Measurements from ENCODE around the gene GRIN2A.

Gene GRIN2A

GRCh38 chr16:10182222-10183053 lies at the start of gene GRIN2A:
Gene GRIN2A (minus strand): TSS chr16:10182428. CDS start chr16:10180411, 2,017 bp downstream.
- no peak for DNase-seq

DNA sequence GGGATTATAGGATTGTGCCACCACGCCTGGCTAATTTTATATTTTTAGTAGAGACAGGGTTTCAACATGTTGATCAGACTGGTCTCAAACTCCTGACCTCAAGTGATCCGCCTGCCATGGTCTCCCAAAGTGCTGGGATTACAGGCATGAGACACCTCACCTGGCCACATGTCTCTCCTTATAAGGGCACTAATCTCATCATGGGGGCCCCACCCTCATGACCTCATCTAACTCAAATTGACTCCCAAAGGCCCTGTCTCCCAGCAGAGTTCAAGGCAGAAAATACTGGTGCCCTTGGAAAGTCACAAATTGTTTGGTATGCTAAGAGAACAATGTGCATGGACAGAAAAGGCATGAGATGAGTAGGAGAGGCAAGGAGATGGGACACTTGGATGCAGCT lies 49.3 kb upstream of the GRIN2A start:
- no peak for DNase-seq

DNA sequence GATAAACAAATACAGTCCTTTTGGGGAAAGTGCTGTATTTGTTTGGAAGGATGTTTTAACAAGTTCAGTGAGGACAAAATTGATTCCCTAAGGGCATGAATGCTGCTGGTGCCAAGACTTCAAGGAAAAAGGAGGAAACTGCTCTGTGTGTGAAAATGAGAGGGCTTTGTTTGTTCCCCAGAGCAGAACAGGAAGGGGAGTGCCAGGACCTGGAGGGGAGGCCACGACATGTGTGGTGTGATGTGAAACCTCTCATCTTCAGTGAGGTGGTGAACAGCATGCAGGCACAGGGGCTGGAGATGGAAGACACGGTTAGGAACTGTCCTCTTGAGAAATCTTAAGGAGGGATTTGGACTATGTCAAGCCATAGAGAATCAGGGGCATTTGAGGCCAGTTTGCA lies 46.6 kb upstream of the GRIN2A start:
- no peak for DNase-seq

- no peak for DNase-seq
Measured at GRCh38 chr16:10226987-10227306, 44.7 kb upstream of the GRIN2A start.

DNA sequence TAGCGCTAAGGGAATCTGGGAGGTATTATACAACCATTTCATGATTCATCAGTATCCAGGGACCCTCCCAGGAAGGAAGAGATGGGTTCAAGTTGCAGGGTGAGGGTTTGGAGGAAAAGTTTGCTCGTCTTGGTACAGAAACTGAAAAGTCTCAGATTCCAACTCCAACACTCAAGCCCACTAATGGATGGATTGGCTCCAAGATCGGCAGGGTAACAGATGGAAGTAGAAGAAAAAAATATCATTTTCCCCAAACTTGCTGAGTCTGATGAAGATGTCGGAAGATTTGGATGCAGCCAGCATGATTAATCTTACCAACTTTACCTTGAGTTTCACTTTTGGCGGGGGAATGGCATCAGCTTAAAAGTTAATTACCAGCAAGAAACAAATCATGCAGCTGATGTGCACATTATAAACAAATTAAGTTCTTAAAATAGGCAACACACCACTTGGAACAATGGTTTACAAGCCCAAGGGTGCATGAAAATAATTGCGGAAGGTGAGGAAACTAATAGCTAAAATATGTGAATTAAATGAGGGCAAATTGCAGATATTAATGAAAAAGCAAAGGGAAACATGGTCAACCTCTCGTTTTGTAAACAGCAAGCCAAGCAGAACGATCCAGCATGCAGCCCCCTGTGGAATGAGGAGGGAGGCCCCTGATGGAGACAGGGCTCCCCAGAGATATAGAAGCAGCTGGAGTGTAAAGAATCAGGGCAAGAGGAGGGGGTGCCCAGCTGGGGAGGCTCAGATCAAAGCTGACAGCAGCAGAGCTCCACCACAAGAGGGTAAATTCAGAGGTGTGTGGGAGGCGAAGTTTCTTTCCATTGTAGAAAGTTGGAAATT lies 44.1 kb upstream of the GRIN2A start:
- no peak for DNase-seq

- no peak for DNase-seq
Measured at GRCh38 chr16:10225653-10226052, 43.4 kb upstream of the GRIN2A start.

- no peak for DNase-seq
Measured at GRCh38 chr16:10224850-10225249, 42.6 kb upstream of the GRIN2A start.

GRCh38 chr16:10220942-10221341 lies 38.7 kb upstream of the GRIN2A start:
- no peak for DNase-seq

DNA sequence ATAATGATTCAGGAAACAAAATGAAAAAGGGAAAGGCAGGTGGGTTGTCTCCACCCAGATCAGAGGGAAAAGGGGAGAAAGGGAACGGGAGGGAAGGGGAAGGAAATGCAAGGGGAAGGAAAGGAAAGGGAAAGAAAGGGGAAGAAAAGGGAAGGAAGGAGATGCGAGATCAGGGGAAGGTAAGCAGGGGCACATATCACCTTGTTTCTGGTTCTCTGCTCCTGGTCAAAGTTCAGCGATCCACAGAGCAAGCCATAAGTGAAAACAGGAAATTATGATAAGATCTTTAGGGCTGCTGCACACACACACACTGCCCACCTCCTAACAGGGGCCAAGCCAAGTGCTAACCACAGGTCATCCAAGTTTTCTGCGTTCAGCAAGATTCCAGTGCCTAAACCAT lies 37.5 kb upstream of the GRIN2A start:
- no peak for DNase-seq

DNA sequence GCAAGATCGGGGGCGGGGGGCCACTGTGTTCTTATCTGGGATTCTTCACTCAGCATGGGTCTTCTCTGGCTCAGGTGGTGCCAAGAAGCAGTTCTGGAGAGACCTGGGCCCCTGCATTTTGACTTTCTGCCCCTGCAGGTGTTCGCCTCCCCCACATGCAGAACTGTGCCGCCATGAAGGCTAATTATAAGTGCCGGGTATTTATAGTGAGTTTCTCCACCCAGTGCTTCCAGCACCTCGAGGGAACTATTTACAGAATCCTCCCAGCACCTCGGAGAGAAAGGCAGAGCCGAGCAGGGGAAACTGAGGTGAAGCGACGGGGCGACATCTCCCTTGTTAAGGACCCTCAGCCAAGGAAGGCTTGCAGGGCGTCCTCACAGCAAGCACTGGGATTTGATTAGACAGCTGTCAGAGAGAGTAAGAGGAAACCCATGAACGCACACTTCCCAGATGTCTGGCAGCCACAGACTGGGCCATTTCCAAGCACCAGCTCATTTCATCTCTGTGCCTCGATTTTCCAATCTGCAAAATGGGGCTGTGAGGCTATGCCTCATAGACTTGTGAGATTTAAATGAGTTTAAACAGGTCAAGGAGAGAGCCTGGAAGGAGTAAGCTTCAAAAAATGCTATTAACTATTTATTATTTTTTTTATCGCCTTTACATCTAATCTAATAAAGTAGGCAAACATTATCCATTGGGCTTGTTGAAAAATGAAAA lies 36.4 kb upstream of the GRIN2A start:
- DNase-seq, result no peak

- DNase-seq, result no peak
Measured at GRCh38 chr16:10213748-10214147, 31.5 kb upstream of the GRIN2A start.

DNA sequence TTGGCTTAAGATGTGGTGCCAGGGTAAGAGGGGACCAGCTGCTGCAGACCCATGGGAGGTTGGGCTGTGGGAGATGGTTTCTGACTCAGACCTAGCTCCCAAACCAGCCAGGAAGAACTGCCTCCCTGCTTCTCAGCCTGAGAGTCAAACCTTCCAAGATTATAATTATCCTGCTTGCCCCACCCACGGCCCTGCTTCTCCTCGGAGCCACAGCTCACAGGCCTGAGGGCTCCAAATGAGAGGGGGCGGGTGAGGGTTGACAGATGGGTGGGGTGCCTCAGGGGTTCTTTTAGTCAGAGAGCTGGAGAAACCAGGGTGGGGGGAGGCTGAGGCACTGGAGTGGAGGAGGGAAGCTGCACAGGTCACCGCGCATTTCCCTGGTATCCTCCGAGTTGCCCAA lies 28.7 kb upstream of the GRIN2A start:
- no peak for DNase-seq

- DNase-seq, result no peak
Measured at GRCh38 chr16:10206865-10207264, 24.6 kb upstream of the GRIN2A start.

- no peak for DNase-seq
Measured at GRCh38 chr16:10206215-10206614, 24.0 kb upstream of the GRIN2A start.

- DNase-seq, result no peak
Measured at GRCh38 chr16:10205688-10206087, 23.5 kb upstream of the GRIN2A start.

DNA sequence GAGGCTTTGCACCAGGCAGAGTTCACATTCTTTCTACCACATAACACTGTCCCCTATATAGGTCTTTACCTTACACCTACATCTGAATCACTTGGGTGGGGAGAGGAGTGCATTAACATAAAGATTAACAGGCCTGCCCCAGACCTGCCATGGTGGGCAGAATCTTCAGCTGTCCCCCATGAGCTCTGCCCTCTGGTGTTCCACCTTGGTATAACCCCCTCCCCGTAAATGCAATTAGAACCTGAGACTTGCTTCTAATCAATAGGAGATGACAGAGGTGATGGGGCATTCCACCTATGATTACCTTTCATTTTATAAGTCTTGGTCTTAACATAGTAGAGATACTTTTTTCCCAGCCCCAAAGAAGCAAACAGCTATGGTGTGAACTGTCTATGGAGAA lies 20.4 kb upstream of the GRIN2A start:
- no peak for DNase-seq

DNA sequence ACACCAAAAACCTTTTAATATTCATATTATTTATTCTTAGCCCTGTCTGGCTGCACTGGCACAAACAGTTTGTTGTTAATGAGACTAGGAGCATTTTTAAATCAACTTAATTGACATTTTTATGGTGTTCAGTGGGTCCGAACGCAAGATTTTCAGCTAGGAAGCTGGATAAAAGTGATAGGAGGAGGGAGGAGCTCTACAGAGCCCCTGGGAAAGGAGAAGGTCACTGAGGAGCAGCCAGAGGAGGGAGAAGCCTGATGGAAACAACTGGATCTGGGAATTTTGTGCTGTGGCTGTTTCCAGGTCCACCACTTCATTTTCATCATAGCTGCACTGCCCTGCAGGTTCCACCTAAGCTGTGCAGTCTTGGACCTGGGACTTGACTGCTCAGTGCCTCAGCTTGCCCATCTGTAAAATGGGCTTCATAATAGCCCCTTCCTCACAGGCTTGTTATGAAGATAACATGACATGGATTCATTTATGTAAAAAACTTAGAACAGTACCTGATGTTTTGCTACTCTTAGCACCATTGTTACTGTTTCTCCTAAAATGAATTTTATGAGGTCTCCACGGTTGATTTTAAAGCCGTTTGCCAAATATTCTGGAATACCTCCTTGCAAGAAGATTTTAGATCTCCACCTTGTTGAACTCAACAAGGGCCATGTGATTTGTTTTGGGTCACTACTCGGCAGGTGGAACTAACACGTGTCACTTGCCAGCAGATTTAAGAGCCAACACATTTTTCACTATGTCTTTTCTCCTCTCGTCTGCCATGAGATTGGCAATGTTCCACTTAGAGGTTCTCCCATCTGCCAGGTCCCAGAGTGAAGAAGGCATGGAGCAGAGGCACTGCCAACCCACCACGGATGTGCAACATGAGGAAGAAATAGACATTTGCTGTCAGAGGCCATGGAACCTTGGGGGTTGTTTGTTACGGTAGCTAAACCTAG lies 18.7 kb upstream of the GRIN2A start:
- DNase-seq, result no peak

- no peak for DNase-seq
Measured at GRCh38 chr16:10196999-10197398, 14.8 kb upstream of the GRIN2A start.

DNA sequence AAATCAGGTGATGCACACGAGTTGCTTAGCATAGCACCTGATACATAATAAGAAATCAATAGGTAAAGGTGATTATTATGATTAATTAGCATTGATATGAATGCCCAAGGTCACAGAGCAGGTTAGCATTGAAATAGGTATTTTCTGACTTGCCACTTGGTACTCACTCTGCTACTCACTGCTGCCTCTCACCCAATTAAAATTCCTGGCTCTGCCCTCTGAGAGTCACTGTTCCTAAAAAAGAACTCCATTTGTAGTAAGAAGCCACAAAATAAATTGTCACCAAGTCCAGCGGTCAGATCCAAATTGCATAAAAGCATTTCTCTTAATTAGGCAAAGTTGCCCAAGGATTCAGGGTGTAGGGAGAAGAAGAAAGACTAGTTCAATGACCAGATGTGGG lies 8.9 kb upstream of the GRIN2A start:
- no peak for DNase-seq

GRCh38 chr16:10189861-10190390 lies 7.7 kb upstream of the GRIN2A start:
- DNase-seq, result no peak

DNA sequence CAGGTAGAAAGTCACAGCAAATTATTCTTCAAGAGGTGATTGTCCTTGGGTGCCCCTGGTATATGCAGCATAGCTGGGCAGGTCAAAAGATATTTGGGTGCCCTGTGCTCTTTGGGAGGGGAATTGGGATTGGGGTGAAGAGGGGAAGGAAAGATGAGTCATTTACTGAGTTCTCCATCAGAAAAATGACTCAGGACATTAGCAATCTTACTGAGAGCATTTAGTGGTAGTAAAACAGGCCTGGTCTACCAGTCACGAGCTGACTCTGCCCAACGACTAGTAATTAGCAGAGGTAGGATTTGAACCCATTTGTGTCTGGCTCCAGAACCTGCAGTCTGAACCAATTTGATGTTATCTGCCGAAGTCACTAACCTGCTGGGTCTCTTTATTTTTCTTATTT lies 6.0 kb upstream of the GRIN2A start:
- DNase-seq, result no peak
